Stimulated activated CD4-positive, alpha-beta T cell treated with anti-CD3 and anti-CD28 coated beads, Interleukin-4, amount 100 ng/mL, for 48 hours (primary cell): ENCODE data around the gene ADAM23.

Experiments used
- DNase-seq, 2 donors: peaks; one replicate each; pipeline ENCODE4 v3.0.0-alpha.2; 2020; ENCODE audit warnings: low read depth in 2 of 2

The ADAM23 gene

GRCh38 chr2:206563374-206563773 lies 120.0 kb downstream of the ADAM23 start:
- no peak for DNase-seq

- DNase-seq, result no peak
Measured at GRCh38 chr2:206565666-206566065, 122.3 kb downstream of the ADAM23 start.

DNA sequence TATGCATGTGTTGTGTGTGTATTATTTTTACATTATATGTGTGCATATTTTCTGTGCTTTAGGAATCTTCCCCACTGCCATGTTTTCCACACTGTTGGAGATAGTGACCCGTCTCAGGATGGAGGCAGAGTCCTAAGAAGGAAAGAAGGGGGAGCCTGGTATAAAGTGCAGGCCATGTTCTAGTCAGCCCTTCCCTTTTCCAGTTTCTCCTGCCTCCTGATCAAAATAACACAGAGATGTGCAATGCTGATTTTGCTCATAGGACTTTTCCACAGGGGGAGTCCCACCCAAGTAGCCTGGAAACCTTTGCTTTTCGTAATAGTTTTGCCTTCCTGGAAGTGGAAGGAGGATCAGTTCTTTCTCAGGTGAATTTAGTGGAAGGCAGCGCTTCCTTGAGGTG lies 126.1 kb downstream of the ADAM23 start:
- no peak for DNase-seq

GRCh38 chr2:206570199-206570598 lies 126.9 kb downstream of the ADAM23 start:
- no peak for DNase-seq

- no peak for DNase-seq
Measured at GRCh38 chr2:206572725-206573124, 129.4 kb downstream of the ADAM23 start.

GRCh38 chr2:206573793-206574192 lies 130.5 kb downstream of the ADAM23 start:
- no peak for DNase-seq

DNA sequence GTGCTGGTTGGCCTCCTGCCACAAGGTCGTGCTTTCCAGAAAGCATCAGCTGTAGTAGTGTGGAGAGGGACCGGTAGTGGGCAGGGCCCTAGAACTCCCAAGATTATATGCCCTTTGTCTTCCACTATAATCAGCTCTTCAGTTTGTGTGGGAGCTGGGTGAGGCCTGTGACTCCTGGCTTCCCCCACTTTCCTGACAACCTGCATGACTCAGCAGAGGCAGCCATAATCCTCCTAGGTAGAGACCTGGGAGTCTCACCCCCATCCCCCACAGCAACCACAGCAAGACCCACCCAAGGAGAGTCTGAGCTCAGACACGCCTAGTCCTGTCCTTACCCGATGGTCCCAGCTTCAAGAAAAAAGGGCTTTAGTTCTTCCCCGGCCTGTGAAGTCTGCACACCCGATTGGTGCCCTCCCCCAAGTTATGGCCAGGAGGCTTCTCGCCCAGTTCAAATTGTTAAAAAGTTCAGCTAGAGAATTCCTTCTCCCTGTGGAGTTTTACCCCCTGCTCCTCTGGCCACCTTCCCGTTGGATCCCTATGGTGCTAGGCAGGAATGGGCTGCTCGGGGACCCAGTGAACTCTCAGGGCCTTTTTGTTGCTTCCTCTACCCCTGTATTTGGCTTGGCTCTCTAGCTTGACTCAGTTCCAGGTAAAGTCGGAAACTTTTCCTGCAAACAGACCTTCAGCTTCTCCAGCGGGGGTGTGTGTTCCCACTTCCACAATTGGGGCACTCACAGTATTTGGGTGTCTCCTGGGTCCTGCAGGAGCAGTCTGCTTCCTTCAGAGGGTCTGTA lies 141.2 kb downstream of the ADAM23 start:
- DNase-seq, result no peak

DNA sequence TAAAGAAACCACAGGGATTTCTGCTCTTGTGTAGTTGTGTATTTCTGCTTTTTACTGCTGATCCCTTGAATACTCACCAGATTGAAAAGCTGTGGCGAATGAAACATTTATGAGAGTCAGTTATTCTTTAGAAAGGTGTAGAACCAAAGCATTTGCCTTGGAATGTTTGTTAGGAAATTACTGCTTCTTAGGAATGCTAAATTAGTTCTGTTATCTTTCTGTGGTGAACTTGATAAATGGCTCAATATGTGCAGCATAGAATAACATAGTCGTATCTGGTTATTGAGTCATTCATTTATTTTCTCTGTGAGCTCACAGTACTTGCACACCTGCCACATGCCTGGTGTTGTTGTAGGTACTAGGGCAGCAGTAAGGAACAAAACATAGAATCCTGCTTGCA lies 142.0 kb downstream of the ADAM23 start:
- DNase-seq, result no peak

- DNase-seq, result no peak
Measured at GRCh38 chr2:206586609-206587008, 143.3 kb downstream of the ADAM23 start.

- no peak for DNase-seq
Measured at GRCh38 chr2:206597717-206598218, 154.4 kb downstream of the ADAM23 start.

DNA sequence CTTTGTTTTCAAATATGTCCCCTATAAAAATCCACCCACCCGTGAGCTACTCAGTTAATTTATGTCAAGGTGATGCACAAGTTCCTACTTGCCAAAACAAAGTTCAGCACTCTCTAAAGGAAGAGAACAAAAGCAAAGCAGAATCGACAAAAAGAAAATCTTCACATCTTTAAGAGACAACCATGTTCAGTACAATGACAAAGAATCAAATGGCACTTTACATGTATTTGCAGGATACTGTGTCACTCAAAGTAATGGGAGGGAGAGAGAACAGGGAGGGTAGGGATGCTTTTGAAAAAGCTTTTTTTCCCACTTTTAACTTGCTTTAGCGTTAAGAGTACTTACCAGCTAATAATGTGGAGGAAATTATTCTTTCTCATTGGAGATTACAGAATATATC lies 159.9 kb downstream of the ADAM23 start:
- DNase-seq, result no peak

GRCh38 chr2:206610451-206610850 lies 167.1 kb downstream of the ADAM23 start:
- DNase-seq, result no peak

DNA sequence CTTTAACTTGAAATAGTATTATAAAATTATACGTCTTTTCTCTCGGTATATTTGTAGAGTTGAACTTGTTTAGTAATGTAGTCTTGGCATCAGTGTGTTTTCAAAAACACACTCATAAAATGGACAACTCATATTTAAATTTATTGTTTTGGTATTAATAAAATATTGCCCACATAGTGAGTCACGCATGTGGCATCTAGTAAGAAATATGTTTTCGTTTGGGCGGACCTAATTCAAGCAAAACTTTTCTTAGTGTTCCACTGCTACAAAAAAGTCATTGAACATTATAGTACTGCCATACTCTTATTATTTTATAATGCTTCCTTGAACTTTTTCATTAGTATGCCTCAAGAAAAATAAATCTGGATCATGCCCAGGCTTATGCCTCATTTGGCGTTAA lies 167.9 kb downstream of the ADAM23 start:
- no peak for DNase-seq

- no peak for DNase-seq
Measured at GRCh38 chr2:206611736-206612135, 168.4 kb downstream of the ADAM23 start.

DNA sequence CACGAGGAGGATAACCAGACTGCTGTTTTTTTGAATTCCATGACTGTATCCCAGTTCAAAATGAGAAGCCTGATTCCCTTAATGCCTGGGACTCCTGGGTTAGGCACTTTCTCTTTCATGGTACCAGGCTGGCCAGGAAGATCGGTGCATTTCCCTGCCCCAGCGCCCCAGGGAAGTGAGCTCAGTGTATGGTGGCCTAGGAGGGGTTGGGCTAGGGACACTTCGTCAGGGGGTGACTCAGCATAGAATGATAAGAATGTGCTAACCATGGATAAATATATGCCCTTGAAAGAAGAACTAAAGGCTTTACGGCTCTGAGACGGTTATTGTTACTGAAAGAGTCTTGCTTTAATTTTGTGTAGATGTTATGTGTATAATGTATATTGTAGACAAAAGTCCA lies 171.5 kb downstream of the ADAM23 start:
- DNase-seq, result no peak

- DNase-seq, result no peak
Measured at GRCh38 chr2:206615417-206616089, 172.2 kb downstream of the ADAM23 start.

DNA sequence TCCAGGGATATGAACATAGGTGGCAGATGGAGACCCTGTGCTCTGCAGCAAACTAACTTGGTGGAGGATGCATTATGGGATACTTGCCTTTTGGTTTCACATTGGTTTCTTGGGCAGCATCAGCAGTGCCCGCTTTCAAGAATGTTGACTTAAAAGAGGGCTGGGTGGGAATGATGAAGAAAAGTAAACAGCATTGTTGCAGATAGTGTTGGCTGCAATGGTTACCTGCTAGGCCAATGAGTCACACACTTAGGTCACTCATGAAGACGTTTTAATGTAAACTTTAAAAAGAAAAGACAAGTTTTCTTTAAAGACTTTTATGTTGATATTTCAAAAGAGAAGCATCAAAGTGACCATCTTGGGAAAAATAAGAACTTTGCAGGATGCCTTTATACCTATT lies 172.8 kb downstream of the ADAM23 start:
- no peak for DNase-seq

GRCh38 chr2:206619011-206619410 lies 175.7 kb downstream of the ADAM23 start:
- DNase-seq, result no peak

- no peak for DNase-seq
Measured at GRCh38 chr2:206626108-206626507, 182.8 kb downstream of the ADAM23 start.

DNA sequence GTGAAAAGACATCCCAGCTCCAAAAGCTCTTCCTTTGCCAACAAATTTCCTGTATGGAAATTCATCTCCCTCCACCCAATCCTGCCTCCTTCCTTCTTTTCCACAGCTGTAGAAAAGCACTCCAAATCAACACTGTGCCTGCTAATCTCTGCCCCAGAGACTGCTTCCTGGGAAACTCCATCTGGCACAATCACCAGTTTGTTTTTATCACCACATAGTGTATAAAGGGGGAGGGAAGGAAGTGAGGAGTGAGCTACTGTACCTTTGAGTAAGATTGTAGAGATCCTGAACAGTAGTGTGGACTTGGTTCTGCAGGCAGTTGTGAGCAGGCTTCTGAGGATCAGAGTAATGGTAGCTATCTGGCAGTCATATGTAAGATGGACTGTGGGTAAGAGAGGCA lies 184.3 kb downstream of the ADAM23 start:
- DNase-seq, result no peak

DNA sequence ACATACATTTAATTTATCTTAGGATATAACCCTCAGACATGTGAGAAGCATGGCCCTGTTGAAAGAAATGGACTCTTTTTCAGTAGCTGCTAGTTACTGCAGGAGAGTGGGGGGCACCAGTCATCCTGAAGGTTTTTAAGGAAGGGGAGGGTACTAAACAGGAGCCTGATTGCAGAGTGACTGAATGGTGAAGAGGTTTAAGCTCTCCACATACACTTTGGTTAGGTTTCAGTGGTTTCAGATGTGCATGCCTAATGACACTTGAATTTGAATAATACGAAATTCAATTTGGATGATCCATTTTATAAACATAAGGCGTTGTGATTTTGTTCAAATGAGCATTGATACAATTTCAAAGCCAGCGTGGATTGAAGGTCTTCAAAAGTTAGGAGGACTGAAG lies 188.0 kb downstream of the ADAM23 start:
- DNase-seq, result no peak

GRCh38 chr2:206635015-206635414 lies 191.7 kb downstream of the ADAM23 start:
- DNase-seq, result no peak

- DNase-seq, result no peak
Measured at GRCh38 chr2:206639636-206640035, 196.3 kb downstream of the ADAM23 start.
